H1 (cell line): ENCODE results near the gene TCFL5. TPM values are rescaled to one million over a fixed set of nuclear protein-coding genes. Genes with fewer than 3 reads are reported as not detected.
A peak's percentile ranks its signal among the peaks of the same experiment; 100 is the strongest.

Experiments used
- CTCF ChIA-PET: fragments of 300-600 bp; sonication (Branson Sonifier 250); formaldehyde crosslinking; loops from one replicate; lab custom pipeline; 2021; ENCODE audit not compliant: partially characterized antibody; lab: Charles Lee
- POLR2A ChIA-PET: fragments of 300-600 bp; sonication (Branson Sonifier 250); formaldehyde crosslinking; loops from one replicate; lab custom pipeline; 2021; ENCODE audit warnings: inconsistent platforms; ENCODE audit not compliant: partially characterized antibody; lab: Charles Lee
- DNase-seq, 2 experiments: peaks; one replicate each; pipeline versions ENCODE4 v3.0.0 to v3.0.0-alpha.2; 2010 to 2022; ENCODE audit warnings: low spot score in 2 of 2, low read depth in 1 of 2, mixed read lengths in 1 of 2
- FAIRE-seq: peaks from 2 replicates; lab custom pipeline; 2011; peaks lifted over from hg19 to GRCh38; lab: Jason Lieb, UNC
- H2AFZ ChIP-seq: 2 replicates; pipeline ENCODE4 v1.8.1; 2012; ENCODE audit warnings: low read length, inconsistent platforms
- H2AK5ac ChIP-seq: 2 replicates; pipeline ENCODE4 v1.6.1; 2013; ENCODE audit warnings: low read depth, low read length
- H2BK120ac ChIP-seq: replicated peaks from 2 replicates; pipeline ENCODE3; 2013; ENCODE audit warnings: low read depth, low read length, inconsistent platforms
- H2BK12ac ChIP-seq: 2 replicates; pipeline ENCODE4 v1.6.1; 2013; ENCODE audit warnings: low read depth, low read length
- H2BK15ac ChIP-seq: 2 replicates; pipeline ENCODE4 v1.6.1; 2013; ENCODE audit warnings: low read length
- H2BK20ac ChIP-seq: 2 replicates; pipeline ENCODE4 v1.6.1; 2013; ENCODE audit warnings: low read length
- H2BK5ac ChIP-seq: 2 replicates; pipeline ENCODE4 v1.6.1; 2013; ENCODE audit warnings: low read depth, low read length
- H3K14ac ChIP-seq: 2 replicates; pipeline ENCODE4 v1.6.1; 2013; ENCODE audit warnings: inconsistent platforms; ENCODE audit not compliant: insufficient read length
- H3K18ac ChIP-seq: 2 replicates; pipeline ENCODE4 v1.6.1; 2013; ENCODE audit warnings: low read length; ENCODE audit errors: extremely low read depth
- H3K23ac ChIP-seq: 2 replicates; pipeline ENCODE4 v1.6.1; 2013; ENCODE audit warnings: inconsistent platforms; ENCODE audit not compliant: insufficient read length
- H3K23me2 ChIP-seq: 2 replicates; pipeline ENCODE4 v1.6.1; 2013; ENCODE audit warnings: low read depth, low read length
- H3K27ac ChIP-seq: 2 replicates; pipeline ENCODE4 v1.6.1; 2011; ENCODE audit warnings: low read depth, low read length, inconsistent platforms
- H3K27me3 ChIP-seq, 4 experiments: replicated peaks in 1 of 4; 1 replicate in 1 of 4; 2 replicates in 3 of 4; pipeline versions ENCODE4 v1.6.1 to v1.8.1; 2011 to 2013; ENCODE audit warnings: low read length in 3 of 4, mild to moderate bottlenecking in 3 of 4, inconsistent platforms in 2 of 4, mixed read lengths in 2 of 4, moderate library complexity in 1 of 4; ENCODE audit not compliant: control insufficient read depth in 3 of 4, insufficient read depth in 3 of 4; ENCODE audit errors: extremely low read depth in 1 of 4
- H3K36me3 ChIP-seq, 4 experiments: 2 replicates each; pipeline versions ENCODE4 v1.6.1 to v1.8.1; 2011 to 2013; ENCODE audit warnings: mild to moderate bottlenecking in 4 of 4, low read length in 3 of 4, moderate library complexity in 2 of 4, control low read depth in 1 of 4, inconsistent platforms in 1 of 4; ENCODE audit not compliant: insufficient read depth in 4 of 4, control insufficient read depth in 2 of 4
- H3K4ac ChIP-seq: replicated peaks from 2 replicates; pipeline ENCODE3; 2013; ENCODE audit warnings: low read length, low read depth, mixed read lengths, inconsistent platforms; ENCODE audit not compliant: insufficient read length
- H3K4me1 ChIP-seq, 4 experiments: replicated peaks in 1 of 4; 1 replicate in 1 of 4; 2 replicates in 3 of 4; pipeline versions ENCODE4 v1.6.1 to v1.8.1; 2011 to 2013; ENCODE audit warnings: low read length in 3 of 4, inconsistent platforms in 2 of 4, mixed read lengths in 1 of 4; ENCODE audit not compliant: insufficient read depth in 4 of 4, control insufficient read depth in 3 of 4
- H3K4me2 ChIP-seq, 2 experiments: 2 replicates each; pipeline versions ENCODE4 v1.6.1 to v1.8.1; 2011 to 2013; ENCODE audit warnings: low read depth in 2 of 2, low read length in 2 of 2, control low read depth in 1 of 2, inconsistent platforms in 1 of 2, mild to moderate bottlenecking in 1 of 2; ENCODE audit not compliant: insufficient read depth in 1 of 2
- H3K4me3 ChIP-seq, 4 experiments: fragments of 200-600, 300-600 bp in 1 of 4; sonication (generic), shearing (Covaris generic), sonication (Bioruptor Twin) in 1 of 4; 2 replicates each; pipeline versions ENCODE4 v1.5.1 to v1.8.1; 2011 to 2016; ENCODE audit warnings: low read length in 4 of 4, low read depth in 3 of 4, control low read depth in 2 of 4, inconsistent platforms in 2 of 4, mild to moderate bottlenecking in 2 of 4, mixed read lengths in 1 of 4, moderate library complexity in 1 of 4; ENCODE audit not compliant: insufficient read depth in 2 of 4; ENCODE audit errors: extremely low read depth in 1 of 4
- H3K56ac ChIP-seq: replicated peaks from 2 replicates; pipeline ENCODE3; 2013; ENCODE audit warnings: low read depth, mild to moderate bottlenecking, mixed read lengths, low read length, inconsistent platforms; ENCODE audit not compliant: insufficient read length
- H3K79me1 ChIP-seq: 2 replicates; pipeline ENCODE4 v1.6.1; 2013; ENCODE audit warnings: low read depth, low read length, control low read depth
- H3K79me2 ChIP-seq, 2 experiments: 2 replicates each; pipeline versions ENCODE4 v1.6.1 to v1.8.1; 2012 to 2013; ENCODE audit warnings: low read length in 2 of 2, mild to moderate bottlenecking in 2 of 2, inconsistent platforms in 1 of 2; ENCODE audit not compliant: insufficient read depth in 2 of 2, control insufficient read depth in 1 of 2
- H3K9ac ChIP-seq, 4 experiments: replicated peaks in 1 of 4; 1 replicate in 1 of 4; 2 replicates in 3 of 4; pipeline versions ENCODE4 v1.6.1 to v1.8.1; 2011 to 2013; ENCODE audit warnings: low read depth in 3 of 4, low read length in 3 of 4, control low read depth in 2 of 4, mild to moderate bottlenecking in 2 of 4, moderate library complexity in 2 of 4, inconsistent platforms in 1 of 4; ENCODE audit errors: extremely low read depth in 1 of 4
- H3K9me3 ChIP-seq, 2 experiments: 2 replicates each; pipeline versions ENCODE4 v1.6.1 to v1.8.1; 2012 to 2013; ENCODE audit warnings: mild to moderate bottlenecking in 2 of 2, moderate library complexity in 2 of 2, control low read depth in 1 of 2, inconsistent platforms in 1 of 2, low read depth in 1 of 2, low read length in 1 of 2, mixed read lengths in 1 of 2; ENCODE audit not compliant: insufficient read depth in 2 of 2
- H4K20me1 ChIP-seq, 2 experiments: replicated peaks in 1 of 2; 2 replicates each; pipeline versions ENCODE3 to v1.8.1; 2011 to 2013; ENCODE audit warnings: inconsistent platforms in 2 of 2, low read length in 2 of 2, mild to moderate bottlenecking in 1 of 2; ENCODE audit not compliant: insufficient read depth in 2 of 2, control insufficient read depth in 1 of 2
- H4K5ac ChIP-seq: 2 replicates; pipeline ENCODE4 v1.6.1; 2013; ENCODE audit warnings: low read length, low read depth, mixed read lengths, inconsistent platforms; ENCODE audit not compliant: insufficient read length
- H4K8ac ChIP-seq: 2 replicates; pipeline ENCODE4 v1.8.0; 2013; ENCODE audit warnings: mild to moderate bottlenecking, moderate library complexity, low read length, inconsistent platforms; ENCODE audit not compliant: insufficient read depth; ENCODE audit errors: extremely low read depth
- H4K91ac ChIP-seq: replicated peaks from 2 replicates; pipeline ENCODE3; 2013; ENCODE audit warnings: low read length, mixed read lengths, inconsistent platforms; ENCODE audit not compliant: insufficient read length
- CTCF ChIP-seq, 3 experiments: IDR thresholded peaks; 1 replicate in 2 of 3; 2 replicates in 1 of 3; pipeline versions ENCODE4 v1.5.1 to v1.6.1; 2011; ENCODE audit warnings: low read length in 3 of 3, mild to moderate bottlenecking in 3 of 3, inconsistent platforms in 2 of 3, low read depth in 1 of 3, moderate library complexity in 1 of 3; ENCODE audit not compliant: insufficient read depth in 1 of 3; ENCODE audit errors: control extremely low read depth in 1 of 3
- RAD21 ChIP-seq, 2 experiments: IDR thresholded peaks in 1 of 2; conservative IDR thresholded peaks in 1 of 2; 2 replicates each; pipeline ENCODE4 v1.6.1; 2011; ENCODE audit warnings: low read depth in 2 of 2, low read length in 2 of 2, improper control_type of control experiment in 1 of 2, inconsistent platforms in 1 of 2, mild to moderate bottlenecking in 1 of 2, moderate library complexity in 1 of 2
- SAP30 ChIP-seq: fragments of 300-600 bp; sonication (generic); IDR thresholded peaks from 2 replicates; pipeline ENCODE4 v1.7.1; 2012; ENCODE audit warnings: low read length, moderate library complexity, mild to moderate bottlenecking, inconsistent platforms; ENCODE audit not compliant: insufficient read depth, insufficient replicate concordance
- TEAD4 ChIP-seq: IDR thresholded peaks from 2 replicates; pipeline ENCODE4 v1.6.1; 2012; ENCODE audit warnings: low read depth, low read length, inconsistent platforms, mixed read lengths
- YY1 ChIP-seq: IDR thresholded peaks from 2 replicates; pipeline ENCODE4 v1.6.1; 2011; ENCODE audit warnings: low read depth, mild to moderate bottlenecking, low read length
- WGBS, 2 experiments: shearing (Covaris generic) in 1 of 2; methylation state at CpG; one replicate each; pipeline versions ENCODE4 v1.1.6 to v1.1.7; 2013 to 2015; ENCODE audit warnings: low lambda C conversion rate in 2 of 2, mixed read lengths in 2 of 2, inconsistent platforms in 1 of 2, low coverage in 1 of 2, missing lambda C conversion rate in 1 of 2; ENCODE audit not compliant: insufficient replicate concordance in 2 of 2, insufficient coverage in 1 of 2, insufficient read length in 1 of 2; ENCODE audit errors: extremely low coverage in 1 of 2, missing lambda C conversion rate in 1 of 2; 5-methylcytosine and 5-hydroxymethylcytosine counted together
- polyA plus RNA-seq, 7 experiments: library from polyadenylated mRNA; depleted of rRNA in 3 of 7; stranded (reverse) in 5 of 7; unstranded in 2 of 7; fragments of >200 nt in 5 of 7; fragments of 200-250 nt in 2 of 7; gene quantifications; 1 replicate in 5 of 7; 2 replicates in 1 of 7; 4 replicates in 1 of 7; pipeline versions ENCODE4 v1.2.1 to v1.2.3, GENCODE V29; 2011 to 2013; ENCODE audit warnings: missing spikeins in 2 of 7, mixed read lengths in 2 of 7
- total RNA-seq: library from RNA; stranded (reverse); fragmentation: NEBNext Ultra II Directional; extraction: Animal tissue kit (Norgen Biotek cat#: 25700); gene quantifications from 2 replicates; pipeline ENCODE4 v1.2.1, GENCODE V29; 2021

Gene TCFL5
- total and polyA plus RNA-seq, 2 of the 8 experiments (the other 6 are each of a cell fraction or from before 2014, with no cell fraction given), result 6.2 to 15.0 TPM

- Histone ChIP-seq H3K4me2 (no peak overlapping the region), H2BK12ac (no peak overlapping the region), H2BK15ac (no peak overlapping the region), H3K23ac (no peak overlapping the region), H2BK5ac (no peak overlapping the region), H3K23me2 (no peaks in the 10 kb centered on the region), H4K8ac (peak overlapping the region; percentile 51; the same call in 1 of the 2 replicates)
- 91% methylated on average over 22 of the region's 22 CpGs; no CpG with 5 or more reads in 1 of the 2 experiments for WGBS, 2 experiments
- TF ChIP-seq SAP30 (no peak), TEAD4 (no peak), RAD21 (IDR thresholded peaks at IDR 0.05 in 1 of 2, conservative IDR thresholded peaks at IDR 0.05 in 1 of 2; ENCODE audit: low read depth in 2 of 2, low read length in 2 of 2) (peak in 1 of 2 experiments; percentile 29; a peak in 1 of 4 replicates), CTCF (IDR thresholded peaks at IDR 0.05; ENCODE audit: control extremely low read depth in 1 of 3, insufficient read depth in 1 of 3, low read depth in 1 of 3, low read length in 3 of 3) (peak in 2 of 3 experiments; percentile 20 to 22; a peak in 2 of 4 replicates), YY1 (0 out of 2 replicates have a peak, but pooled peaks have one; percentile 39)
- TF ChIP-seq, all 59 proteins: peak for 3
- DNase-seq (no peak), FAIRE-seq (no peak)
- H4K5ac ChIP-seq, result no peak overlapping the region
- no peak overlapping the region for H3K14ac ChIP-seq
- H3K4ac ChIP-seq, result no peak overlapping the region
- H4K91ac ChIP-seq, result no peak overlapping the region
- POLR2A ChIA-PET, result interaction anchor here (1.2 to 1.8 kb wide), 5 partner anchors 8 to 36 kb away, joined by 3 to 10 read pairs (median 3); partner anchors contain the start of gene TCFL5
- H2BK20ac ChIP-seq, result no peak overlapping the region
- no peak overlapping the region for H3K9ac ChIP-seq
- H3K9me3 ChIP-seq, result no peaks in the 10 kb centered on the region
- H4K20me1 ChIP-seq, result peaks cover 8 to 9% of the 10 kb centered on the region in 2 experiments
- H3K36me3 ChIP-seq, result peaks cover 0 to 28% (median 13%) of the 10 kb centered on the region in 4 experiments; a peak in 6 of 8 replicates
- H3K4me1 ChIP-seq, result no peaks in the 10 kb centered on the region
- H3K27me3 ChIP-seq, result no peaks in the 10 kb centered on the region
- H3K27ac ChIP-seq, result no peak overlapping the region
- CTCF ChIA-PET, result interaction anchor here (1.2 kb wide), 1 partner anchor 9 kb away, joined by 3 read pairs; no protein-coding TSS in a partner anchor
- H2AFZ ChIP-seq, result no peak overlapping the region
- H3K79me2 ChIP-seq, result no peaks in the 10 kb centered on the region
- no peak overlapping the region for H3K18ac ChIP-seq
- H3K56ac ChIP-seq, result no peak overlapping the region
- H3K79me1 ChIP-seq, result peaks cover 2% of the 10 kb centered on the region; the same call in 1 of the 2 replicates
- no peak overlapping the region for H3K4me3 ChIP-seq
- no peak overlapping the region for H2AK5ac ChIP-seq
- H2BK120ac ChIP-seq, result no peak overlapping the region
Measured at GRCh38 chr20:62850333-62850974, 11.2 kb downstream of the TCFL5 start.
